Adipocyte (in vitro differentiated cells): ENCODE results near the gene MEX3D.

Experiments used
- DNase-seq: peaks from one replicate; pipeline ENCODE4 v3.0.0-alpha.2; 2015; ENCODE audit warnings: low read depth
- H3K27me3 ChIP-seq: replicated peaks from 2 replicates; pipeline ENCODE4 v1.7.0; 2013; ENCODE audit warnings: mild to moderate bottlenecking, low read length, moderate library complexity; ENCODE audit not compliant: control insufficient read depth, insufficient read depth
- H3K36me3 ChIP-seq: 2 replicates; pipeline ENCODE4 v1.7.0; 2013; ENCODE audit warnings: low read length, mild to moderate bottlenecking, moderate library complexity; ENCODE audit not compliant: control insufficient read depth, insufficient read depth, severe bottlenecking
- H3K4me1 ChIP-seq: 2 replicates; pipeline ENCODE4 v1.7.0; 2013; ENCODE audit warnings: mild to moderate bottlenecking, low read length, moderate library complexity; ENCODE audit not compliant: control insufficient read depth, insufficient read depth
- H3K4me3 ChIP-seq: 2 replicates; pipeline ENCODE4 v1.7.0; 2013; ENCODE audit warnings: mild to moderate bottlenecking, low read length, moderate library complexity
- H3K9ac ChIP-seq: 2 replicates; pipeline ENCODE4 v1.7.0; 2013; ENCODE audit warnings: mild to moderate bottlenecking, low read length, moderate library complexity
- H3K9me3 ChIP-seq: 2 replicates; pipeline ENCODE4 v1.7.0; 2013; ENCODE audit warnings: mild to moderate bottlenecking, low read length, moderate library complexity; ENCODE audit not compliant: control insufficient read depth

Gene MEX3D

GRCh38 chr19:1609103-1609396, 40.9 kb upstream of the MEX3D start:
- no peak overlapping the region for H3K9ac ChIP-seq
- no peaks in the 10 kb centered on the region for H3K9me3 ChIP-seq
- no peaks in the 10 kb centered on the region for H3K27me3 ChIP-seq
- H3K4me1 ChIP-seq: peaks cover 14% of the 10 kb centered on the region
- peaks cover 30% of the 10 kb centered on the region for H3K36me3 ChIP-seq
- DNase-seq: no peak
- H3K4me3 ChIP-seq: no peak overlapping the region

DNA sequence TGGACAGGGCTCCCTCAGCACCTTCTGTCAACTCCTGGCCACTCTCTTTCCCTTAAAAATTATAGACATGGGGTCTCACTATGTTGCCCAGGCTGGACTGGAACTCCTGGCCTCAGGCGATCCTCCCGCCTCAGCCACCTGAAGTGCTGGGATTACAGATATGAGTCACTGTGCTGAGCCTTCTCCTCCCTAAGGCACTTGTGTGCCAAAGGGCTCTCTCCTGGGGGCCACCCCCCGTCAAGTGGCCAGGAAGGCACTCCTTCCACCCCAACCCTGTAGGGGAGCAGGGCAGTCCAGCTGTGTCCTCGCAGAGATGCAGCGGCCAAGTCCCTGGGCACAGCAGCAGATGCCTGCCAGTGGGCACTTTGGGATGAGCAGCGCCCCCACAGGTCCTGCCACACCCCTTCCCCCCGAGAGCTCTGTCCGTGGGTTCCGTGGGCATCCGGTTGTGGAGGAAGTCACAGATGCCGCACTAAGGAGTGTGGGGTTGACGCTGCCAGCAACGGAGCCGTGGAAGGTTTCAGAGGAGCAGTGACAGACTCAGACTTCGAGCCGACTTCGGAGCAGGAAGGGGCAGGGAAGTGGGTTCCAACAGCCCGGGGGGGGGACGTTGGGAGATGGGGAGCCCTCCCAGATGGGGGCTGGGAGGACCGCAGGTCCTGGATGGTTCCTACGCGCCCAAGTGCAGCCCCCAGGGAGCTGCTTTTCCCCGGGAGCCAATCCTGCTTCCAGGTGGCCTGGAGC, 40.4 kb upstream of the MEX3D start:
- no peak overlapping the region for H3K4me3 ChIP-seq
- peaks cover 30% of the 10 kb centered on the region for H3K36me3 ChIP-seq
- no peak overlapping the region for H3K9ac ChIP-seq
- DNase-seq: no peak
- H3K4me1 ChIP-seq: peaks cover 19% of the 10 kb centered on the region
- no peaks in the 10 kb centered on the region for H3K27me3 ChIP-seq
- no peaks in the 10 kb centered on the region for H3K9me3 ChIP-seq

DNA sequence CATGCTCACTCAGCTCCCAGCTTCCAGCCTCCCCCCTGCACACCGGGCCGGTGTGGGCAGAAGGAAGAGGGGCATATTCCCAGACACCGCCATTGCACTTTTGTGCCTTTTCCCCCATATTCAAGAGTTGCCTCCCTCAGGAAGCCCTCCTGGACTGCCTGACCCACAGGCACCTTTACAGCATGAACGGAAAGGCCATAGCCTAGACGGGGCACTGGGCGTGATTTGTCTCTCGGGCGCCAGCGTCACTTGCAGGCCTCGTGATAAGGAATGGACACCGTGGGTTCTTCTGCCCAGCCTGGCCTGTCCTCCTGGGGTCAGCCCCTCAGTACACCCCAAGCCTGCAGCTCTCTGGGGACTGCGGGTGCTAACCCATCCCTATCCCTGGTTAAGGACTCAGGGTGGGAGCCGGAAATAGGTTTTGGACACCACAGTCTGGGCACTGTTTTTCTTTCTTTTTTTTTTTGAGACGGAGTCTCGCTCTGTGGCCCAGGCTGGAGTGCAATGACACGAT, 38.1 kb upstream of the MEX3D start:
- no peak for DNase-seq
- H3K4me3 ChIP-seq: peak overlapping the region; percentile 86
- no peaks in the 10 kb centered on the region for H3K9me3 ChIP-seq

GRCh38 chr19:1605236-1606137, 37.4 kb upstream of the MEX3D start, which contains the start of gene UQCR11:
Gene UQCR11, minus strand, starts transcription at chr19:1605462. Its CDS starts 53 bp downstream, at chr19:1605409.
- Histone ChIP-seq H3K9ac (peak within 1 kb of the TSS; percentile 91), H3K36me3 (peaks cover 13% of the 10 kb centered on the region), H3K4me3 (peak within 1 kb of the TSS; percentile 86), H3K27me3 (no peaks in the 10 kb centered on the region), H3K4me1 (peaks cover 25% of the 10 kb centered on the region), H3K9me3 (no peaks in the 10 kb centered on the region)
- DNase-seq: peak; percentile 97

More for the DNA sequence above, 38.1 kb upstream of the MEX3D start:
- Histone ChIP-seq H3K4me1 (peaks cover 25% of the 10 kb centered on the region), H3K9ac (peak overlapping the region; percentile 91), H3K36me3 (peaks cover 17% of the 10 kb centered on the region), H3K27me3 (no peaks in the 10 kb centered on the region)

GRCh38 chr19:1602091-1602707, 34.1 kb upstream of the MEX3D start:
- no peak overlapping the region for H3K9ac ChIP-seq
- no peaks in the 10 kb centered on the region for H3K27me3 ChIP-seq
- H3K4me1 ChIP-seq: peaks cover 24% of the 10 kb centered on the region
- no peaks in the 10 kb centered on the region for H3K9me3 ChIP-seq
- H3K36me3 ChIP-seq: peaks cover 26% of the 10 kb centered on the region
- DNase-seq: no peak
- H3K4me3 ChIP-seq: no peak overlapping the region

- no peak for DNase-seq
Measured at GRCh38 chr19:1601613-1602064, 33.5 kb upstream of the MEX3D start.

GRCh38 chr19:1599460-1599846, 31.3 kb upstream of the MEX3D start:
- H3K4me1 ChIP-seq: peaks cover 28% of the 10 kb centered on the region
- no peak for DNase-seq
- H3K36me3 ChIP-seq: peaks cover 41% of the 10 kb centered on the region
- no peak overlapping the region for H3K9ac ChIP-seq
- H3K9me3 ChIP-seq: no peaks in the 10 kb centered on the region
- no peaks in the 10 kb centered on the region for H3K27me3 ChIP-seq
- no peak overlapping the region for H3K4me3 ChIP-seq

More at GRCh38 chr19:1601613-1602064, 33.5 kb upstream of the MEX3D start:
- Histone ChIP-seq H3K4me3 (no peak overlapping the region), H3K9me3 (no peaks in the 10 kb centered on the region), H3K27me3 (no peaks in the 10 kb centered on the region), H3K36me3 (peaks cover 31% of the 10 kb centered on the region), H3K4me1 (peaks cover 30% of the 10 kb centered on the region), H3K9ac (no peak overlapping the region)

DNA sequence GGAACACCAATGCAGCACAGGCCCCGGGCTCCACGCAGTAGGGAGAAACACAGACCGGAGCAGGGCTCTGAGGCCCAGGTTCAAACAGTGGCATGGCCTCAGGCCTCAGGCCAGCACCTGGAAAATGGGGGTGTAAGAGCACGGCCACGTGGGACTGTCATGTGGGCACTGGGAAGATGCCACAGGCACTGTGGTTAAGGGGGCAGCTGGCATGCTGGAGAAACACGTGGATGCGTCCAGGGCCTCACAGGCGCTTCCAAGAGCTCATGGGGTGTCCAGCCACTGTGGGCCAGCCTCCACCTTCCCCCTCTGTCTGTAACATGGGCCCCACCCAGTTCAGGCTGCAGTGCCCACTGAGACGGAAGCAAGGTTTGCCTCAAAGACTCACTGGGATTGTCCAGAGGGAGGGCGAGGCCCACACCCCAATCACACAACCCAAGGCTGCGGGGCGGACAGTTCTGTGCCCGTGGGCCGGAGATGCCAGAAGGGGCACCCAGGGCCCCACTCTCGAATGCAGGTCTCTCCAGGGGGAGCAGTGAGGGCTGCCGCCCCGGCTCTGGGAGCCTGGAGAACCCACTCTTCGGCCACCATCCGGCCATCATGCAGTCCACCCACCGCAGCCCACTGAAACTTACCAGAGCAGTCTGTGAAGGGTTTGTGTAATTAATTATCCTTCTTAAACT, 30.8 kb upstream of the MEX3D start:
- no peak for DNase-seq
- Histone ChIP-seq H3K9me3 (no peaks in the 10 kb centered on the region), H3K4me1 (peaks cover 23% of the 10 kb centered on the region), H3K9ac (no peak overlapping the region), H3K27me3 (no peaks in the 10 kb centered on the region), H3K36me3 (peaks cover 41% of the 10 kb centered on the region), H3K4me3 (no peak overlapping the region)

DNA sequence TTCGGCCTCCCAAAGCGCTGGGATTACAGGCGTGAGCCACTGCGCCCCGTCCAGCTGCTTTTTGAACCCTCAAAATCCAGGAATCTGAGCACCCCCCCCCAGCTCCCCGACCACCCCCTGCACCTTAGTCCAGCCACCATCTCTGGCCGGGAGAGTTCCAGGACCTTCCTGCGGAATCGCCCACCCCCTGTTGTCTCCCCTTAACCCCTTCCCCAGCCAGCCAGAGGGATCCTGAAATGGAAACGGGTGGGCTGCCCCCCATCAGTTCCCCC, 25.3 kb upstream of the MEX3D start:
- no peak for DNase-seq
- H3K4me1 ChIP-seq: peaks cover 37% of the 10 kb centered on the region
- peak overlapping the region; percentile 89 for H3K4me3 ChIP-seq
- no peaks in the 10 kb centered on the region for H3K9me3 ChIP-seq
- peak overlapping the region; percentile 92 for H3K9ac ChIP-seq
- H3K36me3 ChIP-seq: peaks cover 25% of the 10 kb centered on the region
- H3K27me3 ChIP-seq: no peaks in the 10 kb centered on the region

DNA sequence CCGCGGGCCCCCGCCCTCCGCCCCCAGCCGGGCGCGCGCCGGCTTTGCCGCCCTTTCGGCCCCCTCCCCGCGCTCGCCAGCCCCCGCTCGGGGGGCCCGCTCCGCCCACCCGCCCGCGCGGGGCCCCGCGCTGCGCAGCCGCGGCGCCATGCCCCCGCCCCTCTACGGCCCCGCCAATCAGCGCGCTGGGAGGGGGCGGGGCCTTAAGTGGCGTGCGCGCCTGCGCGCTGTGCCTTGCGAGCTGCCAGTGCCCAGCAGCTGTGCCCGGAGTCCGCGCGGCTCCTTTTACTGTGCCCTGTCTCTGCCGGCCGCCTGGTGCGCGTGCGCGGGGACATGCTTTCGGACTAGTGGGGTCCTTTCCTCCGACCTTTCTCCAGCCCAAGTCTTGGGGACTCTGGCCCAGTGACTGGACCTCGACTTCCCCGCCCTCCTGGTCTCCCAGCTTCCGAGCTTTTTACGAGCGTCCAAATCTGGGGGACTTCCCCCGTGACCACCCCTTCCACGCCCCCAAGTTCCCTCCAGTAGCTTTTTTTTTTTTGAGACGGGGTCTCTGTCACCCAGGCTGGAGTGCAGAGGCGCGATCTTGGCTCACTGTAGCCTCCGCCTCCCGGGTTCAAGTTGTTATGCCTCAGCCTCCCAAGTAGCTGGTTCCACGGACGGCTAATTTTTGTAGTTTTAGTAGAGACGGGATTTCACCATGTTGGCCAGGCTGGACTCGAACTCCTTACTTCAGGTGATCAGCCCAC, 24.8 kb upstream of the MEX3D start, which contains the start of gene MBD3:
Gene MBD3, minus strand, starts transcription at position 111 of the 746 bp plus-strand sequence. CDS start 234 bp downstream, outside the sequence.
- peak within 1 kb of the TSS; percentile 99 for H3K9ac ChIP-seq
- peak; percentile 98 for DNase-seq
- H3K9me3 ChIP-seq: no peaks in the 10 kb centered on the region
- H3K27me3 ChIP-seq: no peaks in the 10 kb centered on the region
- H3K4me1 ChIP-seq: peaks cover 38% of the 10 kb centered on the region
- peak within 1 kb of the TSS; percentile 97 for H3K4me3 ChIP-seq
- H3K36me3 ChIP-seq: peaks cover 23% of the 10 kb centered on the region
